ENCODE results near the gene ADORA3.

DNA sequence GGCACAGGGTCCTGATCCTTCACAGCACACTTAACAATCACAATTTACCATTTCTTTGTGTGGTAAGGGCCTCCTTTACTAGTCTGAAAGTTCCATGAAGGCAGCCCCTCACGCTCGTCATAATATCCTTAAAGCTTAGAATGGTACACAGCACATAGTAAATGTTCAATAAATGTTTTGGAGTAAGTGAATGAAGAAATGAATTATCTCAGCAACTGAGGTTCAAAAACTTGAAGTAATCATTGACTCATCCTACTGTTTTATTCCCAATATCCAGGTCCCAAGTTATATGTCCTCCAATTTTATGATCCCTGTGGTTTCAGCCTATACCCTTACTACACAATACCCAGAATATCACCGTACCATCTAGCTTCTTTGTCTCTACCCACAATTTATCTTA lies 31.9 kb downstream of the ADORA3 start:
- TF ChIP-seq, protein P1, sequence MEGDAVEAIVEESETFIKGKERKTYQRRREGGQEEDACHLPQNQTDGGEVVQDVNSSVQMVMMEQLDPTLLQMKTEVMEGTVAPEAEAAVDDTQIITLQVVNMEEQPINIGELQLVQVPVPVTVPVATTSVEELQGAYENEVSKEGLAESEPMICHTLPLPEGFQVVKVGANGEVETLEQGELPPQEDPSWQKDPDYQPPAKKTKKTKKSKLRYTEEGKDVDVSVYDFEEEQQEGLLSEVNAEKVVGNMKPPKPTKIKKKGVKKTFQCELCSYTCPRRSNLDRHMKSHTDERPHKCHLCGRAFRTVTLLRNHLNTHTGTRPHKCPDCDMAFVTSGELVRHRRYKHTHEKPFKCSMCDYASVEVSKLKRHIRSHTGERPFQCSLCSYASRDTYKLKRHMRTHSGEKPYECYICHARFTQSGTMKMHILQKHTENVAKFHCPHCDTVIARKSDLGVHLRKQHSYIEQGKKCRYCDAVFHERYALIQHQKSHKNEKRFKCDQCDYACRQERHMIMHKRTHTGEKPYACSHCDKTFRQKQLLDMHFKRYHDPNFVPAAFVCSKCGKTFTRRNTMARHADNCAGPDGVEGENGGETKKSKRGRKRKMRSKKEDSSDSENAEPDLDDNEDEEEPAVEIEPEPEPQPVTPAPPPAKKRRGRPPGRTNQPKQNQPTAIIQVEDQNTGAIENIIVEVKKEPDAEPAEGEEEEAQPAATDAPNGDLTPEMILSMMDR (conservative IDR thresholded peaks at IDR 0.05 in 1 of 2, IDR thresholded peaks at IDR 0.05 in 1 of 2; ENCODE audit: low read depth in 1 of 2, low read length in 2 of 2): no peak
- TF ChIP-seq EZH2 (IDR thresholded peaks at IDR 0.05; ENCODE audit: low read length, missing control alignments): no peak
